Inferior parietal cortex (tissue), 1 donor: ENCODE measurements around the gene BRIP1.
"Not testable (repeated sequence)": the region's sequence is repeated elsewhere in the genome, so short reads cannot be mapped to it uniquely, and the experiment has no call there.

Experiments
- DNase-seq: peaks from one replicate; pipeline ENCODE4 v3.0.0-alpha.2; 2016; ENCODE audit errors: extremely low spot score

Gene BRIP1

GRCh38 chr17:61862975-61863800 is at the start of gene BRIP1:
TSS of gene BRIP1 (minus strand) at chr17:61863528. CDS start at chr17:61861539, 1,989 bp downstream.
- DNase-seq: peak; percentile 87

- DNase-seq: no peak
These were observed 45.1 kb upstream of the BRIP1 start for GRCh38 chr17:61908292-61909037.

GRCh38 chr17:61907361-61907760 is 44.0 kb upstream of the BRIP1 start:
- DNase-seq: no peak

GRCh38 chr17:61904094-61904710 is 40.9 kb upstream of the BRIP1 start:
- DNase-seq: no peak

- DNase-seq: no peak
These were observed 39.9 kb upstream of the BRIP1 start for GRCh38 chr17:61903251-61903650.

GRCh38 chr17:61897548-61898180 is 34.3 kb upstream of the BRIP1 start:
- DNase-seq: no peak

- DNase-seq: no peak
These were observed 32.1 kb upstream of the BRIP1 start for GRCh38 chr17:61895391-61895790.

- not testable (repeated sequence) for DNase-seq
These were observed 31.0 kb upstream of the BRIP1 start for GRCh38 chr17:61894310-61894709.

- DNase-seq: not testable (repeated sequence)
These were observed 24.4 kb upstream of the BRIP1 start for GRCh38 chr17:61887733-61888132.

- not testable (repeated sequence) for DNase-seq
These were observed 22.5 kb upstream of the BRIP1 start for GRCh38 chr17:61885865-61886264.

GRCh38 chr17:61884864-61885263 is 21.5 kb upstream of the BRIP1 start:
- no peak for DNase-seq

- DNase-seq: no peak
These were observed 17.3 kb upstream of the BRIP1 start for GRCh38 chr17:61880589-61881102.

GRCh38 chr17:61878984-61879612 is 15.8 kb upstream of the BRIP1 start:
- no peak for DNase-seq

- no peak for DNase-seq
These were observed 15.2 kb upstream of the BRIP1 start for GRCh38 chr17:61878520-61878919.

GRCh38 chr17:61877837-61878236 is 14.5 kb upstream of the BRIP1 start:
- no peak for DNase-seq

- no peak for DNase-seq
These were observed 12.5 kb upstream of the BRIP1 start for GRCh38 chr17:61875804-61876203.

- no peak for DNase-seq
These were observed 12.0 kb upstream of the BRIP1 start for GRCh38 chr17:61875285-61875684.

- no peak for DNase-seq
These were observed 10.7 kb upstream of the BRIP1 start for GRCh38 chr17:61874075-61874474.

- no peak for DNase-seq
These were observed 8.8 kb upstream of the BRIP1 start for GRCh38 chr17:61872099-61872498.

GRCh38 chr17:61869138-61869537 is 5.8 kb upstream of the BRIP1 start:
- no peak for DNase-seq

- DNase-seq: no peak
These were observed 4.7 kb upstream of the BRIP1 start for GRCh38 chr17:61868074-61868473.
